Right cardiac atrium (tissue), 5 donors: ENCODE results near the gene FAM13A. TPM values are rescaled to one million over a fixed set of nuclear protein-coding genes. Genes with fewer than 3 reads are reported as not detected.
A peak's percentile ranks its signal among the peaks of the same experiment; 100 is the strongest.
"Not testable (repeated sequence)": the region's sequence is repeated elsewhere in the genome, so short reads cannot be mapped to it uniquely, and the experiment has no call there.

Experiments used
- ATAC-seq, 2 donors: fragments of 200-7000 bp; cut with Tn5 transposase; one replicate each; pipeline versions ENCODE4 v1.8.0 to v1.9.1; 2020; ENCODE audit warnings: moderate library complexity in 2 of 2, mild to moderate bottlenecking in 1 of 2
- DNase-seq, 3 donors: peaks; one replicate each; pipeline ENCODE4 v3.0.0-alpha.2; 2020
- H3K27ac ChIP-seq: one replicate; pipeline ENCODE4 v1.5.1; 2013; ENCODE audit warnings: mild to moderate bottlenecking, low read length, control low read depth, moderate library complexity
- H3K27me3 ChIP-seq: one replicate; pipeline ENCODE4 v1.6.1; 2013; ENCODE audit not compliant: control insufficient read depth, insufficient read depth
- H3K4me1 ChIP-seq: one replicate; pipeline ENCODE4 v1.6.1; 2013; ENCODE audit warnings: low read length; ENCODE audit not compliant: control insufficient read depth, insufficient read depth
- H3K4me3 ChIP-seq: one replicate; pipeline ENCODE4 v1.5.1; 2013; ENCODE audit warnings: low read length, control low read depth
- H3K9me3 ChIP-seq: one replicate; pipeline ENCODE4 v1.6.1; 2013; ENCODE audit warnings: low read length; ENCODE audit not compliant: control insufficient read depth
- WGBS: extraction: QIAGEN DNeasy Blood & Tissue Kit; methylation state at CpG from one replicate; pipeline ENCODE4 v1.1.7; 2013; 5-methylcytosine and 5-hydroxymethylcytosine counted together
- intact Hi-C, 4 donors: fragments of 100-400 bp; cut with DNase I; formaldehyde crosslinking; loops; one replicate each; pipeline versions ENCODE4 v1.11.0 to v1.14.0; 2022 to 2023
- polyA plus RNA-seq: library from polyadenylated mRNA; stranded (reverse); fragments of 200-250 nt; gene quantifications from one replicate; pipeline ENCODE4 v1.2.3, GENCODE V29; 2013
- total RNA-seq, 4 donors: library from RNA; stranded (reverse); fragmentation: NEBNext Ultra II Directional; extraction: Animal tissue kit (Norgen Biotek cat#: 25700); gene quantifications; one replicate each; pipeline ENCODE4 v1.2.1, GENCODE V29; 2021
- donor health status: healthy with polysubstance abuse.
- donor health status: DM: no; HTN: yes; CAD: no.
- donor health status: DM: no; HTN: no; CAD: no.
- donor health status: DM: no; HTN: yes; CAD: no; lungs with severe emphysema.
- donor health status: DM: yes; HTN: yes; CAD: no.

Gene FAM13A
- total and polyA plus RNA-seq, 5 donors: 8.8 to 18.5 (median 16.6) TPM

- intact Hi-C loops: no loop called here
- Histone ChIP-seq H3K9me3 (no peaks in the 10 kb centered on the region), H3K27me3 (no peaks in the 10 kb centered on the region), H3K27ac (no peak overlapping the region), H3K4me1 (no peaks in the 10 kb centered on the region), H3K4me3 (no peak overlapping the region)
- DNase-seq (no peak), ATAC-seq (no peak)
- WGBS: 94% methylated on average over 3 of the region's 3 CpGs
Measured at GRCh38 chr4:88998891-88999290, 58.1 kb downstream of the FAM13A start.

DNA sequence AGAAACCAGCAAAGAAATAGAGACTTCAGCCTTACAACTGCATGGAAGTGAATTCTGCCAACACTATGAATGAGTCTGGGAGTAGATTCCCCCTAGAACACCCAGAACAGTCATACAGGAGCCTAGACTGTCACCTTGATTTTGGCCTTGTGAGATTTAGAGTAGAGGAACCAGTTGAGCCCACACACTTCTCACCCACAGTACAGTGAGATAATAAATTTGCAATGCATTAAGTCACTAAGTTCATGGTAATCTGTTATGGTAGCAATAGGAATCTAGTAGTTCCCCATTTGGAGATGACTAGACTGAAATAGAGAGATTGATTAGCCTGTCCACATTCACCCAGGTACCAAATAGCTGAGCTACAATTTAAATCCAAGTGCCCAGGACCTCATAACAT lies 59.0 kb downstream of the FAM13A start:
- intact Hi-C loops: no loop called here
- H3K4me1 ChIP-seq: no peaks in the 10 kb centered on the region
- ATAC-seq: no peak

GRCh38 chr4:88995874-88996273 lies 61.1 kb downstream of the FAM13A start:
- WGBS: 93% methylated on average over 1 of the region's 1 CpG

More for the DNA sequence above, 59.0 kb downstream of the FAM13A start:
- H3K27me3 ChIP-seq: no peaks in the 10 kb centered on the region
- H3K4me3 ChIP-seq: no peak overlapping the region
- no peaks in the 10 kb centered on the region for H3K9me3 ChIP-seq
- DNase-seq: no peak
- H3K27ac ChIP-seq: no peak overlapping the region

DNA sequence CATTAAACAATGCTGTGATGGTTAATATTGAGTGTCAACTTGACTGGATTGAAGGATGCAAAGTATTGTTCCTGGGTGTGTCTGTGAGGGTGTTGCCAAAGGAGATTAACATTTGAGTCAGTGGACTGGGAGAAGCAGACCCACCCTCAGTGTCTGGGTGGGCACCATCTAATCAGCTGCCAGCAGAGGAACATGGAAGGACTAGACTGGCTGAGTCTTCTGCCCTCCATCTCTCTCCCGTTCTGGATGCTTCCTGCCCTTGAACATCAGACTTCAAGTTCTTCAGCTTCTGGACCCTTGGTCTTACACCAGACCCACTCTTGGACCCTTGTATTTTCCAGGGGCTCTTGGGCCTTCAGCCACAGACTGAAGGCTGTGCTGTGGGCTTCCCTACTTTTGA lies 61.7 kb downstream of the FAM13A start:
- intact Hi-C loops, H3K9me3 ChIP-seq, H3K27me3 ChIP-seq, H3K4me3 ChIP-seq, H3K27ac ChIP-seq, ATAC-seq, DNase-seq, H3K4me1 ChIP-seq: not testable (repeated sequence)
- 95% methylated on average over 1 of the region's 1 CpG for WGBS

More at GRCh38 chr4:88995874-88996273, 61.1 kb downstream of the FAM13A start:
- Histone ChIP-seq H3K27ac (no peak overlapping the region), H3K9me3 (no peaks in the 10 kb centered on the region), H3K27me3 (no peaks in the 10 kb centered on the region), H3K4me1 (no peaks in the 10 kb centered on the region), H3K4me3 (no peak overlapping the region)
- intact Hi-C loops: no loop called here
- ATAC-seq: no peak
- no peak for DNase-seq

DNA sequence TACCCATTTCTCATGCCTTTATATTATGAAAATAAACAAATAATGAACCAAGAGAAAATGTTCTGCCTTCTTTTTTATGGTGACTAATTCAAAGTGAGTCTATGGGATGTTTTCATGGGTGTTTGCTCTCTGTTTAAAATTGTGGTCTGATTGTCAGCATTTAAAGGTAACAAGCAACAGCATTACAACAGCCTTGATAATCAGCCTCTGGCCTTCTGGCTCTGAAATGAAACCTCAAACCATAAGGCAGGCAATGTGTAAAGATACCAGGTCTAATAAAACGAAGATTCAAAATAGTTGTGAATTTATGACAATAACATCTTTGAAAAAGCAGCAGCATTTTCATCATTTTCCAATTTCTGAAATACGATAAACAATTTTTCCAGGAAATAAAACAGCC lies 63.7 kb downstream of the FAM13A start:
- ATAC-seq (no peak), DNase-seq (no peak)
- 94% methylated on average over 2 of the region's 2 CpGs for WGBS
- intact Hi-C loops: no loop called here
- Histone ChIP-seq H3K27me3 (no peaks in the 10 kb centered on the region), H3K4me1 (no peaks in the 10 kb centered on the region), H3K9me3 (no peaks in the 10 kb centered on the region), H3K4me3 (no peak overlapping the region), H3K27ac (no peak overlapping the region)

- H3K9me3 ChIP-seq: no peaks in the 10 kb centered on the region
- no peaks in the 10 kb centered on the region for H3K27me3 ChIP-seq
- peak in 1 of 2 donors; percentile 87 for ATAC-seq
- no peak for DNase-seq
- intact Hi-C loops: no loop called here
- no peaks in the 10 kb centered on the region for H3K4me1 ChIP-seq
- H3K27ac ChIP-seq: no peak overlapping the region
- H3K4me3 ChIP-seq: no peak overlapping the region
Measured at GRCh38 chr4:88991746-88992145, 65.2 kb downstream of the FAM13A start.

DNA sequence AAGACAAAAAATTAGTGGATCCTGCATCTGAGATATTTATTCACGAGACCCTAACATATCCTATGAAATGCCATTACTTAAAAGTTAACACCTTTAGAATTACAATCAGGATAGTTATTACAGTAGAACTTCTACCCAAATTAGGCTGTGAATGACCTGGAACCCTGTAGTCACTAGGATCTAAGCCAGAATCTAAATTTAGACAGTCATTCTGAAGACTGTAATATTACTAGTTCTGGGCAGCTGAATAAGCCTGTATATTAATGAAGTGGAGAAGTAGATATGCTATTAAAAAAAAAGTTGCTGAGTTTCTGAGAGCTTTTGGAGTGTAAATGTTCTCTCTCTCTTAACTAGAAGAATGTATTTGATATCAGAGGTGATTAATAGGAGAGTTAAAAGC lies 67.0 kb downstream of the FAM13A start:
- 58% methylated on average over 1 of the region's 1 CpG for WGBS
- Histone ChIP-seq H3K4me1 (no peaks in the 10 kb centered on the region), H3K27ac (no peak overlapping the region), H3K9me3 (no peaks in the 10 kb centered on the region), H3K27me3 (no peaks in the 10 kb centered on the region), H3K4me3 (no peak overlapping the region)
- DNase-seq (no peak), ATAC-seq (peak; percentile 53 to 78)
- intact Hi-C loops: no loop called here

- 80% methylated on average over 5 of the region's 5 CpGs for WGBS
- Histone ChIP-seq H3K27ac (no peak overlapping the region), H3K4me3 (no peak overlapping the region), H3K4me1 (no peaks in the 10 kb centered on the region), H3K9me3 (no peaks in the 10 kb centered on the region), H3K27me3 (no peaks in the 10 kb centered on the region)
- DNase-seq (no peak), ATAC-seq (peak; percentile 55 to 73)
- intact Hi-C loops: no loop called here
Measured at GRCh38 chr4:88985088-88985773, 71.8 kb downstream of the FAM13A start.

- no peaks in the 10 kb centered on the region for H3K4me1 ChIP-seq
- DNase-seq (no peak), ATAC-seq (no peak)
- no peaks in the 10 kb centered on the region for H3K9me3 ChIP-seq
- no peak overlapping the region for H3K4me3 ChIP-seq
- H3K27ac ChIP-seq: no peak overlapping the region
- no peaks in the 10 kb centered on the region for H3K27me3 ChIP-seq
- intact Hi-C loops: no loop called here
Measured at GRCh38 chr4:88982757-88983156, 74.2 kb downstream of the FAM13A start.

GRCh38 chr4:88981993-88982392 lies 75.0 kb downstream of the FAM13A start:
- 94% methylated on average over 2 of the region's 2 CpGs for WGBS
- H3K27ac ChIP-seq: no peak overlapping the region
- no peak overlapping the region for H3K4me3 ChIP-seq
- ATAC-seq (no peak), DNase-seq (no peak)
- H3K4me1 ChIP-seq: no peaks in the 10 kb centered on the region
- intact Hi-C loops: no loop called here
- no peaks in the 10 kb centered on the region for H3K9me3 ChIP-seq
- no peaks in the 10 kb centered on the region for H3K27me3 ChIP-seq

DNA sequence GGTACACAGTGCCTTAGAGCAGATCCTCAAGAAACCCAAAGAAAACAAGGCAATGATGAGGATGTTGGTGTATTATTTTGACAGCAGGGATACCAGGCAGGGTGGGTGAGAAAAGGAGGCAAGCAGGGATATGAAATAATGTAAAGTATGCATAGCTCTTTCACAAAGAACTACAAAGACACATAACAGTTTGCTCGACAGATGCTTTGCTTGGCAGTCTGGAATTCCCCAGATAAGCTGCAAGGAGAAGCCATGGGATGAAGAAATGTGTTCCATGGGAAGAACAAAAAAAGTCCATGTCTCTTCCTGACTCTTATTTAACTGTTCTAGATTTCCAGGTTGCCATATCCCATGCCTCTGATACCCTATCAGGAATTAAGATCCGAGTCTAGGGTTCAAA lies 75.4 kb downstream of the FAM13A start:
- Histone ChIP-seq H3K4me3 (no peak overlapping the region), H3K27ac (no peak overlapping the region), H3K27me3 (no peaks in the 10 kb centered on the region), H3K4me1 (no peaks in the 10 kb centered on the region), H3K9me3 (no peaks in the 10 kb centered on the region)
- DNase-seq (no peak), ATAC-seq (no peak)
- 58% methylated on average over 2 of the region's 2 CpGs for WGBS
- intact Hi-C loops: no loop called here

DNA sequence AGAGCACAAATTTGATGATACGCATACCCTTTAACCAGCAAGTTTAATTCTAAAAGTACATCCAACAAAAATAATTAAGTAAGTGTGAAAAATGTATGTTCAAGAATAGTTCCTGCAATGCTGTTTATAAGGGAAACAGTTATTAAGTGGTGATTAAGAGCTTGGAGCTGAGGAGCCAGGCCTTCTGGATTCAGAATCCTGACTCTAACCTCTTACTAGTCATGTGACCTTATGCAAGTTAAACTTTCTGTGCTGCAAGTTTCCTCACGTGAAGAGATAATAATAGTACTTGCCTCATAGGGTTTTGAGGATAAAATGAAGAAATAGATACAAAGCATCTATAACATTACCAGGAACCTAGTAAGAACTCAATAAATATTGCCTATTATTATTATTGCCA lies 77.7 kb downstream of the FAM13A start:
- H3K27ac ChIP-seq: no peak overlapping the region
- intact Hi-C loops: no loop called here

More for the DNA sequence above, 77.7 kb downstream of the FAM13A start:
- DNase-seq (no peak), ATAC-seq (no peak)
- H3K4me3 ChIP-seq: no peak overlapping the region
- H3K27me3 ChIP-seq: no peaks in the 10 kb centered on the region
- WGBS: 54% methylated on average over 2 of the region's 2 CpGs
- no peaks in the 10 kb centered on the region for H3K9me3 ChIP-seq
- H3K4me1 ChIP-seq: no peaks in the 10 kb centered on the region
